ENCODE results near the gene NRP1.

Gene NRP1

GRCh38 chr10:33323721-33324120, 10.7 kb downstream of the NRP1 start:
- no peak for DNase-seq (ENCODE audit: low read depth)
- TF ChIP-seq, protein P1, sequence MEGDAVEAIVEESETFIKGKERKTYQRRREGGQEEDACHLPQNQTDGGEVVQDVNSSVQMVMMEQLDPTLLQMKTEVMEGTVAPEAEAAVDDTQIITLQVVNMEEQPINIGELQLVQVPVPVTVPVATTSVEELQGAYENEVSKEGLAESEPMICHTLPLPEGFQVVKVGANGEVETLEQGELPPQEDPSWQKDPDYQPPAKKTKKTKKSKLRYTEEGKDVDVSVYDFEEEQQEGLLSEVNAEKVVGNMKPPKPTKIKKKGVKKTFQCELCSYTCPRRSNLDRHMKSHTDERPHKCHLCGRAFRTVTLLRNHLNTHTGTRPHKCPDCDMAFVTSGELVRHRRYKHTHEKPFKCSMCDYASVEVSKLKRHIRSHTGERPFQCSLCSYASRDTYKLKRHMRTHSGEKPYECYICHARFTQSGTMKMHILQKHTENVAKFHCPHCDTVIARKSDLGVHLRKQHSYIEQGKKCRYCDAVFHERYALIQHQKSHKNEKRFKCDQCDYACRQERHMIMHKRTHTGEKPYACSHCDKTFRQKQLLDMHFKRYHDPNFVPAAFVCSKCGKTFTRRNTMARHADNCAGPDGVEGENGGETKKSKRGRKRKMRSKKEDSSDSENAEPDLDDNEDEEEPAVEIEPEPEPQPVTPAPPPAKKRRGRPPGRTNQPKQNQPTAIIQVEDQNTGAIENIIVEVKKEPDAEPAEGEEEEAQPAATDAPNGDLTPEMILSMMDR (conservative IDR thresholded peaks at IDR 0.05; ENCODE audit: low read length) = no peak
- no peak overlapping the region for H3K4me3 ChIP-seq (ENCODE audit: low read length)

DNA sequence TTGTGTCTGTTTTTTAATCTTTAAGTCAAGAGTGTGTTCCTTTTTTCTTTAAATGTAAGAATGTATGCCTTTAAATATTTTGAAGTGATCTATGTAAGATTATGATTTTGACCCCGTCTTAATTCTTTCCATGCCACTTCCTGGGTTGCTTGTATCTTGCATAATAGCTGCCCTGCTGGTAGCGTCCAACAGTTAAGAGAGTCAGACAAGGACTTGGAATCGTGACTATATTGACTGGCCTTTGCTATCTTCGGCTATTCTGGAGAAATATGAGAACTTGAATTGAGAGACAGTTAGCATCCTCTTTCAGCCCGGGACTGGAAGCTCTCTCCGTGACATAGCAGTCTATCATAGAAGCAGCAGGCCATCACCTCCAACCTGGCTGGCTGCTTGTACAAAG, 13.0 kb downstream of the NRP1 start:
- TF ChIP-seq, protein P1 (conservative IDR thresholded peaks at IDR 0.05; ENCODE audit: low read length) = 0 out of 2 replicates have a peak, but pooled peaks have one; percentile 14
- peak; percentile 70 for DNase-seq (ENCODE audit: low read depth)
- H3K4me3 ChIP-seq (ENCODE audit: low read length) = no peak overlapping the region

GRCh38 chr10:33320288-33320687, 14.2 kb downstream of the NRP1 start:
- no peak overlapping the region for H3K4me3 ChIP-seq (ENCODE audit: low read length)
- DNase-seq (ENCODE audit: low read depth) = no peak
- TF ChIP-seq, protein P1 (conservative IDR thresholded peaks at IDR 0.05; ENCODE audit: low read length) = no peak

DNA sequence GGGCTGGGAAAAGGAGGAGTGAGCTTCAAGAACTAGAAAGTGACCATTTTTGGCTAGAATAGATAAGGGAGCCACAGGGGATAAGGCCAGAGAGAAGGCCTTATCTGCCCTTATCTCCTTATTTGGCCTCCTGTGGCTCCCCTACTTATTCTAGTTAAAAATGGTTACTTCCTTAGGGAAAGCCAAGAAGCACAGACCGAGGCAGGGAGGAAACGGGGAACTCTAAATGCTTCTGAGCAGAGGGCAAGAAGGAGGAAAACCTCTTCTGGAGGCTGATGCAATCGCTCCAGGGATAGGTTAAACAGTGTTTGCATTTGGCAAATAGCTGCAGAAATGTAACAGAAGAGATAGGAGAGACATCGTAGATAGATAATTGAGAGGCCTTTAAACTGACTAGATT, 18.6 kb downstream of the NRP1 start:
- TF ChIP-seq, protein P1 (conservative IDR thresholded peaks at IDR 0.05; ENCODE audit: low read length) = no peak
- H3K4me3 ChIP-seq (ENCODE audit: low read length) = no peak overlapping the region
- no peak for DNase-seq (ENCODE audit: low read depth)

DNA sequence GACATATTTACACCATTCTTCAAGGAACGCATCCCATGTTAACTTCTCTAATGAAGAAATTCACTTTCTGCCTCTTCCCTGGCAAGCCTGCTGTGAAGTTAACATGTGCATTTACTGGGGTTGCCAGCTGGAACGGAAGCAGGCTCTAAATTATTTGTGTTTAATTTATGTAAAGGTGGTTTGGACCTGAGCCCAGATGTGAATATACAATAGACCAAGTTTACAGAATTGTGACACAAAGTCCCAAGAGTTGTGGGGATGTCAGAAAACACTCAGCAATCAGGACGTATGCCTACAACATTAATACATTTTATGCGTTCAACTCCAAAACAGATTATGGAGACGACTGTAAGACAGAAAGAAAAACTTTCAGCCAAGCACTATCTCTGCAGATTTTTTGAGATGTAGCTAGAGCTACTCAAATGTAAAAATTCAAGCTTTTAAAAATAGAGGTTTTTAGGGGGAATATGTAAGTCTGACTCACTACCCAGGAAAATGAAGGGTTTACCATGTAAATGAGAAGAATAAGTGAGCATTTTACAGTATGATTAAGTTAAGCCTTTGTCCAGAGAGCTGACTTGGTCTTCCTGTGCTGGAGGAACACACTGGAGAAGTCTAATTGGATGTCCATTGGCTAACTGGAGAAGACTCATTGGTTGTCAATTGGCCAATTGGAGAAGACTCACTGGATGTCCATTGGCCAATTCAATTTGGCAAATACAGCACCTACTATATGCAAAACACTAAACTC, 19.5 kb downstream of the NRP1 start:
- DNase-seq (ENCODE audit: low read depth) = no peak
- H3K4me3 ChIP-seq (ENCODE audit: low read length) = no peak overlapping the region
- TF ChIP-seq, protein P1 (conservative IDR thresholded peaks at IDR 0.05; ENCODE audit: low read length) = no peak

DNA sequence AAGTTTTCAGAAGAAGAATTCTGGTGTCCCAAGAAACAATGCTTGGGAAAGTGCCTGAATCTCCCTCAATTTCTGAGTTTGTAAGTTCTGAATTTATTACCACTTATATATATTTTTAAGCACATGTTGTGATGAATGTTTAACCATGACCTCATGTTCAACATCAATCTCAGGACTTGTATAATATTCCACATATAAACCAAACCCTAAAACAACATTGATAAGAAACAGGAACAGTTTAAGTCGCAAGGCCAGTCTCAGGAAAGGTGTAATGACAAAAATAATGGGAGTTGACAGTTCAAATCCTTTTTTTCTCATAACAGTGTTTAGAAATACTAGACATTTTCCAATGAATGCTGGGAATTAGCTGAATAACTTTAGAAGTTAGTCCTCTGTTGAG, 22.8 kb downstream of the NRP1 start:
- TF ChIP-seq, protein P1 (conservative IDR thresholded peaks at IDR 0.05; ENCODE audit: low read length) = no peak
- no peak for DNase-seq (ENCODE audit: low read depth)
- no peak overlapping the region for H3K4me3 ChIP-seq (ENCODE audit: low read length)

DNA sequence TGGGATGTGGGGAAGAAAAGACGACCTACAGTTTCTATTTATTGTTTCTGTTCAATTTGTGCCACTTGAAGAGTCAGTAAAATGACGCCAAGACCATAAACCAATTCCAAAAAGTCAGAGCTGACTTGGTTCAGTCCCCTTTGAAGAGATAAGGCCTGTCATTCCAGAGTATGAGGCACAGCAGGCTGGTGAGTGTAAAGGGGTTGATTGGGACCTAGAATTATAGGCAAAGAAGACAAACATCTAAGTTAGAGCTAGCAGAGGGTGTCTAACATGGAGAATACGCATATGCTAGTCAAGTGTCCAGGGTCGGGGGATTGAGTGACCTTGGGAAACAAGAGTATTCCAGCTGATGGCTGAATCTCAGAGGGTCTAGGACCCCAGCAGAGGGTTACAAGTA, 23.6 kb downstream of the NRP1 start:
- TF ChIP-seq, protein P1 (conservative IDR thresholded peaks at IDR 0.05; ENCODE audit: low read length) = no peak
- no peak for DNase-seq (ENCODE audit: low read depth)
- no peak overlapping the region for H3K4me3 ChIP-seq (ENCODE audit: low read length)
